ENCODE results near the gene LRBA.
"Not testable (repeated sequence)": the region's sequence is repeated elsewhere in the genome, so short reads cannot be mapped to it uniquely, and the experiment has no call there.

LRBA gene

GRCh38 chr4:150997141-150997540, 17.9 kb downstream of the LRBA start:
- no peak overlapping the region for H3K27ac Mint-ChIP-seq
- DNase-seq (no peak), ATAC-seq (no peak)
- H3K27me3 Mint-ChIP-seq, result no peaks in the 10 kb centered on the region
- H3K9me3 Mint-ChIP-seq, result peaks cover 5 to 8% of the 10 kb centered on the region in 2 donors
- no peak overlapping the region for H3K4me3 Mint-ChIP-seq
- peaks cover 55% of the 10 kb centered on the region for H3K4me1 Mint-ChIP-seq

- ATAC-seq, result no peak
- H3K4me1 Mint-ChIP-seq, result peaks cover 43% of the 10 kb centered on the region
- no peak overlapping the region for H3K27ac Mint-ChIP-seq
- H3K27me3 Mint-ChIP-seq, result no peaks in the 10 kb centered on the region
- H3K4me3 Mint-ChIP-seq, result no peak overlapping the region
- H3K9me3 Mint-ChIP-seq, result peaks cover 6 to 8% of the 10 kb centered on the region in 2 donors
- DNase-seq, result no peak
Measured at GRCh38 chr4:150994721-150995120, 20.4 kb downstream of the LRBA start.

GRCh38 chr4:150993577-150993976, 21.5 kb downstream of the LRBA start:
- H3K4me3 Mint-ChIP-seq, H3K9me3 Mint-ChIP-seq, ATAC-seq, H3K27me3 Mint-ChIP-seq, H3K27ac Mint-ChIP-seq, DNase-seq: not testable (repeated sequence)
- peaks cover 32% of the 10 kb centered on the region for H3K4me1 Mint-ChIP-seq

GRCh38 chr4:150990993-150991392, 24.1 kb downstream of the LRBA start:
- no peaks in the 10 kb centered on the region for H3K27me3 Mint-ChIP-seq
- peaks cover 54% of the 10 kb centered on the region for H3K4me1 Mint-ChIP-seq
- DNase-seq (no peak), ATAC-seq (no peak)
- no peak overlapping the region for H3K4me3 Mint-ChIP-seq
- H3K27ac Mint-ChIP-seq, result no peak overlapping the region
- H3K9me3 Mint-ChIP-seq, result peaks cover 6 to 8% of the 10 kb centered on the region in 2 donors

- ATAC-seq, result no peak
- H3K4me3 Mint-ChIP-seq, result no peak overlapping the region
- no peak overlapping the region for H3K27ac Mint-ChIP-seq
- H3K27me3 Mint-ChIP-seq, result no peaks in the 10 kb centered on the region
- DNase-seq, result no peak
- H3K4me1 Mint-ChIP-seq, result peaks cover 56% of the 10 kb centered on the region
- peaks cover 6 to 8% of the 10 kb centered on the region in 2 donors for H3K9me3 Mint-ChIP-seq
Measured at GRCh38 chr4:150990250-150990649, 24.8 kb downstream of the LRBA start.

- peaks cover 44% of the 10 kb centered on the region for H3K4me1 Mint-ChIP-seq
- no peaks in the 10 kb centered on the region for H3K27me3 Mint-ChIP-seq
- H3K27ac Mint-ChIP-seq, result no peak overlapping the region
- ATAC-seq, result no peak
- no peak overlapping the region for H3K4me3 Mint-ChIP-seq
- no peak for DNase-seq
- peaks cover 0 to 6% of the 10 kb centered on the region in 2 donors for H3K9me3 Mint-ChIP-seq
Measured at GRCh38 chr4:150988238-150988637, 26.8 kb downstream of the LRBA start.

- H3K27me3 Mint-ChIP-seq, result no peaks in the 10 kb centered on the region
- H3K4me1 Mint-ChIP-seq, result peaks cover 47% of the 10 kb centered on the region
- peak overlapping the region in 1 of 2 donors; percentile 26 for H3K27ac Mint-ChIP-seq
Measured at GRCh38 chr4:150987204-150987603, 27.9 kb downstream of the LRBA start.

GRCh38 chr4:150986085-150986484, 29.0 kb downstream of the LRBA start:
- Mint-ChIP-seq H3K27me3 (no peaks in the 10 kb centered on the region), H3K4me3 (peak overlapping the region; percentile 11 to 37), H3K27ac (no peak overlapping the region), H3K9me3 (no peaks in the 10 kb centered on the region), H3K4me1 (peaks cover 43% of the 10 kb centered on the region)
- peak; percentile 12 to 26 for DNase-seq
- peak; percentile 77 for ATAC-seq

More at GRCh38 chr4:150987204-150987603, 27.9 kb downstream of the LRBA start:
- Mint-ChIP-seq H3K9me3 (peaks cover 0 to 2% of the 10 kb centered on the region in 2 donors), H3K4me3 (no peak overlapping the region)
- ATAC-seq (no peak), DNase-seq (no peak)

- no peak overlapping the region for H3K27ac Mint-ChIP-seq
- peaks cover 6 to 10% of the 10 kb centered on the region in 2 donors for H3K9me3 Mint-ChIP-seq
Measured at GRCh38 chr4:150983851-150984250, 31.2 kb downstream of the LRBA start.

GRCh38 chr4:150982557-150983233, 32.4 kb downstream of the LRBA start:
- Mint-ChIP-seq H3K4me1 (peaks cover 69% of the 10 kb centered on the region), H3K9me3 (peaks cover 13 to 14% of the 10 kb centered on the region in 2 donors), H3K4me3 (no peak overlapping the region), H3K27ac (peak overlapping the region in 1 of 2 donors; percentile 78), H3K27me3 (no peaks in the 10 kb centered on the region)
- DNase-seq (no peak), ATAC-seq (no peak)

More at GRCh38 chr4:150983851-150984250, 31.2 kb downstream of the LRBA start:
- H3K27me3 Mint-ChIP-seq, result no peaks in the 10 kb centered on the region
- H3K4me3 Mint-ChIP-seq, result no peak overlapping the region
- DNase-seq, result no peak
- no peak for ATAC-seq
- H3K4me1 Mint-ChIP-seq, result peaks cover 65% of the 10 kb centered on the region

GRCh38 chr4:150978738-150979575, 36.1 kb downstream of the LRBA start:
- no peak for ATAC-seq
- no peak overlapping the region for H3K27ac Mint-ChIP-seq
- no peak for DNase-seq
- no peak overlapping the region for H3K4me3 Mint-ChIP-seq
- H3K27me3 Mint-ChIP-seq, result no peaks in the 10 kb centered on the region
- peaks cover 13 to 14% of the 10 kb centered on the region in 2 donors for H3K9me3 Mint-ChIP-seq
- peaks cover 74% of the 10 kb centered on the region for H3K4me1 Mint-ChIP-seq

GRCh38 chr4:150976478-150977118, 38.5 kb downstream of the LRBA start:
- peaks cover 13 to 14% of the 10 kb centered on the region in 2 donors for H3K9me3 Mint-ChIP-seq
- ATAC-seq, result no peak
- no peak overlapping the region for H3K4me3 Mint-ChIP-seq
- H3K27me3 Mint-ChIP-seq, result no peaks in the 10 kb centered on the region
- no peak overlapping the region for H3K27ac Mint-ChIP-seq
- no peak for DNase-seq
- H3K4me1 Mint-ChIP-seq, result peaks cover 87% of the 10 kb centered on the region

GRCh38 chr4:150974750-150975149, 40.3 kb downstream of the LRBA start:
- no peak overlapping the region for H3K27ac Mint-ChIP-seq
- no peaks in the 10 kb centered on the region for H3K27me3 Mint-ChIP-seq
- no peak for ATAC-seq
- no peak for DNase-seq
- H3K9me3 Mint-ChIP-seq, result peaks cover 7 to 13% of the 10 kb centered on the region in 2 donors
- H3K4me3 Mint-ChIP-seq, result no peak overlapping the region
- peaks cover 81% of the 10 kb centered on the region for H3K4me1 Mint-ChIP-seq

- ATAC-seq (no peak), DNase-seq (no peak)
- H3K9me3 Mint-ChIP-seq, result peaks cover 6 to 12% of the 10 kb centered on the region in 2 donors
- H3K27me3 Mint-ChIP-seq, result no peaks in the 10 kb centered on the region
- peaks cover 81% of the 10 kb centered on the region for H3K4me1 Mint-ChIP-seq
- H3K4me3 Mint-ChIP-seq, result no peak overlapping the region
- no peak overlapping the region for H3K27ac Mint-ChIP-seq
Measured at GRCh38 chr4:150974252-150974640, 40.8 kb downstream of the LRBA start.

GRCh38 chr4:150973626-150974251, 41.3 kb downstream of the LRBA start:
- Mint-ChIP-seq H3K4me1 (peaks cover 78% of the 10 kb centered on the region), H3K4me3 (no peak overlapping the region), H3K27ac (no peak overlapping the region), H3K9me3 (peaks cover 2 to 7% of the 10 kb centered on the region in 2 donors), H3K27me3 (no peaks in the 10 kb centered on the region)
- ATAC-seq, result no peak
- no peak for DNase-seq

Data from stimulated activated naive CD8-positive, alpha-beta T cell treated with anti-CD3 and anti-CD28 coated beads, Interleukin-15, amount 100 ng/mL, for 72 hours (primary cell).